A549 treated with Mapracorat at 1 μM for 4 hours (cell line): Measurements from ENCODE around the gene LRAT. TPM values are rescaled to one million over a fixed set of nuclear protein-coding genes. Genes with fewer than 3 reads are reported as not detected.

Experiments used
- total RNA-seq: library from RNA; stranded (reverse); fragments of 200-300 nt; extraction: Qiagen RNA extraction; gene quantifications from 5 replicates; pipeline ENCODE4 v1.2.3, GENCODE V29; 2022

Gene LRAT
- total RNA-seq = 0.06 TPM in 1 of 5 replicates, not detected in the others

DNA sequence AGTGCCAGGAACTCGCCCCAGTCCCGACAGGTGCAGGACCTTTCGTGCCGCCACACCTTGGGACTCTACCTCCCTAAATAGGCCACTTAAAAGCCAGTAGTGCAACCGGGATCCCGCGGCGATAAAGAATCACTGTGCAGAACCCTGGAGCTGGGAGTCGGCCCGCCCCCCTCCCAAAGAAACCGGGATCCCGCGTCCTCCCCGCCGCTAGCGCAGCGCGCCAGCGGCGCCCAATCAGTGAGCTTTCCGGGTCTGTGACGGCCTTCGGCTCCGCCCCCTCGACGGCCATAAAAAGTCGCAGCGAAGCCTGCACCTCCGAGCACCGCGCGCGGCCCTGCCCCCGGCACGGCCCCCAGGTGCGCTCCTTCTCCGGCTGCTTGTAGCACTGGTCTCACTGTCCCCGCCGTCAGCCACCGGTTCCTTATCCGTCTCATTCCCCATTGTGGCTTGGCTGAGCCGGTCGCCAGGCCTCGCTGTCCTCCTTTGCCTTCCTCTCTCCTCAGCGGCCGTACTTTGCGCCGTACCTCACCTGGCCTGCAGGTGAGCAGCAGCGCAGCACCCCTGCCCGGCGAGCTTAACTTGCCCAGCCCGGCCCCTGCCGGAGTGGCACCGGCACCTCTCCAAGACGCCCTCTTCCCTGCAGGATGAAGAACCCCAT, at the start of gene LRAT:
Gene LRAT (plus strand): TSS at position 318 of the 658 bp plus-strand sequence. CDS start 327 bp downstream, at position 645.

DNA sequence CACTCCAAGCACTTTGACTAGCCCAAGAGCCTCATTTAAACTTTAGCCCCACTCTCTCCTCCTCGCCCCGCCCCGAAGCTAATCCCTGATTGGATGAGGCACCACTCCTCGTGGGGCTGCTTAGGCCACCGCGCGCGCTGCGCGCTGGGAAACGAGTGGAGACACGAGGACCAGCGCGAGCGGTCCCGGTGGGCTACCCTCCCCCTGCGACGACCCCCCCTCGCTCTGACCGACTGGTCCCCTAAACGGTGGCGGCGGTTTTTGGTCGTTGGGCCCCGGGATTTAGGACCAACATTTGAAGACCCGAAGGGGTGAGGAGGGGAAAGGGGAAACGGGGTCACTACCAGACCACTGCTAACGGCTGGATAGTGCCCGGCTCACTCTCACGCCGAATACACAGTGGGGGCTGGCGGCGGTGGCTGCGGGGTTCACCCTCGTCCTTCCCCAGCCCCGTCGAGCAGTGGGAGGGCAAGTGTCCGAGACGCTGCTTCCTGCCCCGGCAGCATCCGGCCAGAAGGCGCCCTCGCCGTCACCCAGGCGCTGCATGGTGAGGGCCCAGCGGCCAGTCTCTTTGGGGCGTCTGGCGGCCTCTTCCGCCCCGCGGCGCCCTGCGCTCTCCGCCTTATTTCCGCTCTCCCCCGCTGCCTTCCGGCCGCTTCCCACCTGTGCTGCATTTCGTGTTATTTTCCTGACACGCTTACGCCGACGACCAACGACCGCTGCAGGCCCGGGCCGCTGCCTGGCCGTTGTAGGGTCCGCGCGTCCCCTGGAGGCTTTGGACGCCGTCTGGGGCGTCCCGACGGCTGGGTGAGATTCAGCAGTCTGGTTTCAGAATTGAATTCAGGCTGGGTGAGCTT, 37.6 kb downstream of the LRAT start, which contains the start of gene RBM46:
Gene RBM46 (plus strand): TSS at position 147 of the 857 bp plus-strand sequence. CDS start 15,481 bp downstream, outside the sequence.

Other genes starting within 250 kb of the LRAT start
- gene PLRG1, start 193.6 kb upstream of the LRAT start, total RNA-seq = 51.5 to 62.4 TPM (median 54.9 TPM) in 5 replicates
- gene FGB, start 181.0 kb upstream of the LRAT start, total RNA-seq = 15.6 to 23.2 TPM (median 16.7 TPM) in 5 replicates
- gene FGA, start 153.3 kb upstream of the LRAT start, total RNA-seq = 16.0 to 20.0 TPM (median 16.2 TPM) in 5 replicates
- 4.5 to 9.9 TPM (median 5.5 TPM) in 5 replicates for gene FGG, start 131.3 kb upstream of the LRAT start, total RNA-seq
- not detected in 5 replicates for gene RBM46, start 37.3 kb downstream of the LRAT start, total RNA-seq